Stimulated activated CD4-positive, alpha-beta T cell treated with anti-CD3 and anti-CD28 coated beads, Interleukin-15, amount 100 ng/mL, for 24 hours (primary cell): ENCODE measurements around the gene NFATC1.

ENCODE experiments used
- DNase-seq: peaks from one replicate; pipeline ENCODE4 v3.0.0-alpha.2; 2020

NFATC1 gene

DNA sequence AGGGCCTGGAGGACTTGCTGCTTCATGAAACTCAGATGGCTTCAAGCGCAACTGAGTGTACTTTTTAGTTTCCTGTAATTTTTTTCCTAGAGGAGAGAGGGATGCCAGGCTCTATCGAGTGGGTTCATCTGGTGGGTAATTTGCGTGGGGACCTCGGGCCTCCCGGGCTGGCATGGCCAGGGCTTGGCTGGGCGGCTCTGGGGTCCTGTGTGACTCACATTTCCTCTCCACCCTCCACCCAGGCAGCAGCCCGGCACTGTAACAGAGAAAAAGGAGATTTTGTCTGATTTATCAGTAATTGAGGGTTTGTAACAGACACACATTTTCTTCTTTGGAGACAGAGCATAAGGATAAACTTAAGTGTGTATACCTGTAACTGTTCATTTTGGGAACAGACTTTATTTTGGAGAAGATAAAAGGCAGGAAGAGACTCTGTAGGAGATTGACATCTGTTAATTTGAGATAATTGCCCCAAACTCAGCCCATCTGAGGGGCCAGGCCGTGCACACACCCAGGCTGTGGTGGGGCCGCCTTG is 64.3 kb downstream of the NFATC1 start:
- DNase-seq: no peak

DNA sequence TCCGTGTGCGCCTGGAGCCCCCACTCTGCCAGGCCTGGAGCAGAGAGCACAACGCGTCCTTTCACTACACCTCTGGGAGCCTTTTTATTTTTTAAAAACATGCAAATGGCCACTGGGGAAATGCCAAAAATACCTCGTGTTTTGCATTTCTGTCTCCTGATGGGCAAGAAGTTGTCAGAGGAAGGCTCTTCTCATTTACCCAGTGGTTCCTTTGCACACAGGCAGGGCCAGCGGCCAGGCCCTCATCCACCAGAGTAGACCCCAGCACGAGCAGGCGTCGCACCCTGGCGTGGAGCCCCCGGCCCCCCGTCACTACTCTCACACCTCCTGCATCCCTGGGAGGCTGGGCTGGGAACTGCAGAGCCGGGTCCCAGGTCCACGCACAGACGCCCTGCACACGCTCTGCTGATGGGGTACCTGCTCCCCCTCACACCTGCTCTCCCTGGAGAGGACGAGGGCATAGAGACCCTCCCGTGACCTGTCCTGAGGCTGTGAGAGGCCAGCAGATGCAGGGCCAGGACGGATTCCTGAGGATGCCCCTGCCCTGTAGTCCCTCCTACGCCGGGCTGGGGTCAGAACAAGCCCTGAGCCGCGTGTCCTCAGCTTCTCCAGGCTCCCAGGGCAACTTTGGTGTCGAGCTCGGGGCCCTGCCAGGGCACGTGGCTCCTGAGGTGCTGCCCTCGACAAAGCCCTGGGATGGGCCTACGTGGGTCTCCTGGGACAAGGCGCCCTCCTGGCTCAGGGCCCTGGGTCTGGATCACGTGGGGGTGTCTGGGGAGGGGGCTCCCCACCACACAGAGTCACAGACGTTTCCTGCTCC is 65.0 kb downstream of the NFATC1 start:
- DNase-seq: no peak

DNA sequence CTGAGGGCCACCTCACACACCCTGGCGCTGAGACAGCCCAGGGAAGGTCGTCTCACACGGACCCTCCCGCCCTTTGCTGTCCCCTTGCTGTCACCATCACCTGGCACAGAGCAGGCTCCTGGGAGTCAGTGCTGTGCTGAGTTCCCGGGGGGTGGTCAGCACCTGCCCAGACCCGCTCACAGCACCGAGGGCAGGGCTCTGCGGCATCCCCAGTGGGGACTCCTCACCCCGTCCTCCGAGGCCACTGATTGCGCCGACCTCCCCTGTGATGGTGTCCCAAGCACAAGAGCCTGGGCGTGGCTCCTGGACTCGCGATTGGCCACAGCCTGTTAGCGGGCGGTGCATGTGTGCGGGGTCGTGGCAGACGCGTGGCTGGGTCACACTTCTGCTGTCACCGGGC is 65.9 kb downstream of the NFATC1 start:
- no peak for DNase-seq

DNA sequence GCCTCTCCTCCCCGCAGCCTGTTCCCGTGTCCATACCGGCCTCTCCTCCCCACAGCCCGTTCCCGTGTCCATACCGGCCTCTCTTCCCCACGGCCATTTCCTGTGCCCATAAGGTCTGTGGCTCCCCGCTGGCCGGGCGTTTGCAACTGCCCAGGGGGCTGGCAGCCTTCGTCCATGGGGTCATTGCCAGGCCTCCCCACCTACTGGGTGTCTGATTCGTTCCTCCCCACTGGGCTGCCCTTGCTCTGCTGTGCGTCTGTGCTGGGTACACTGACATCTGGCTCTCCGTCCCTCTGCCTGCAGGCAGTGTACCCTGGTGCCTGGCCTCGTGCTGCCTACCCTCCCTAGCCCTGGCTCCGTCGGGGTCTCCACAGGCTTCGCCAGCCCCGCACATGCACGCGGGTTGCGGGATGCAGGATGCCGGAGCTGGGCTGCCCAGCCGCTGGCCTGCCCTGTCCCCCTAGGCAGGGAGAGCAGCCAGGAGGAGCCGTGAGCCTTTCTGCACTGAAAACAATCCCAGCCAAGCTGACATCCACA is 67.8 kb downstream of the NFATC1 start:
- no peak for DNase-seq

DNA sequence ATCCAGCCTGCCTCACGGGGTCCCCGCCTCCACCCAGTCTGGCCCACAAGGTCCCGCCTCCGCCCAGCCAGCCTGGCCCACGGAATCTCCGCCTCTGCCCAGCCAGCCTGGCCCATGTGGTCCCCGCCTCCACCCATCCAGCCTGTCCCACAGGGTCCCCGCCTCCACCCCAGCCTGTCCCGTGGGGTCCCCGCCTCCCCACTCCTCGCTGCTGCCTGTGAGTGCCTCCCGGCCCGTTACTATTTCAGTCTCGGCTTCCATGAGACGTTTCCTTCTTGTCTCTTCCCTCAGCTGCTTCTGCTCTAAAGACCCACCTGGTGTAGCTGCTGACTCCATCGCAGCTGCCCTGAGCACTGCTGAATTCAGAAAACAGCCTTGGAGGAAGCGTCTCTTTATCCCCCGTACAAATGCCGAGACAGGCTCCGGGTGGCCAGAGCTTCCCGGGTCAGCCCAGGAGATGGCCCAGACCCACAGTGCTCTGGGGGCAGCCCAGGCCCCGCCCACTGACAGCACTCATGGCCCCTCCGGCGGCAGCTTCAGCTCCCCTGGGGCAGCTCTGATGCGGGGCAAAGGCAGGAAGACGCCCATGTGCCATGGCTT is 69.8 kb downstream of the NFATC1 start:
- peak; percentile 27 for DNase-seq

DNA sequence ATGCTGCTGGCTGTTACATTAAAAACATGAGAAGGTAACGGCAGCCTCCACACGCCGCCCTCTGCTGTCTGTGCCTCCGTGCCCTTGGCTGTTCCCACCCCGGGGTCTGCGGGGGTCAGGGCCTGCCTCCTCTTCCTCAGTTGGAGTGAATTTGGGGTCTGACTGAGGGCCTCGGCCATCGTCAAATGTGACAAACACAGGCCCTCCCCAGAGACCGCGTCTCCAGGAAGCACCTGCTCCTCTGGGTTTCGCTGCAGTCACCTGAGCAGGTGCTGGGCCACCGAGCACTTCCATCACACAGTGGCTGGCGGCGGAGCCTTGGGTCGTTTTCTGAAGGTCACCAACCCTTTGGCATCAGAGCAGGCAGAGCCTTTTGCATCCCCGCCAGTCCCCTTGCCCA is 70.9 kb downstream of the NFATC1 start:
- no peak for DNase-seq

DNA sequence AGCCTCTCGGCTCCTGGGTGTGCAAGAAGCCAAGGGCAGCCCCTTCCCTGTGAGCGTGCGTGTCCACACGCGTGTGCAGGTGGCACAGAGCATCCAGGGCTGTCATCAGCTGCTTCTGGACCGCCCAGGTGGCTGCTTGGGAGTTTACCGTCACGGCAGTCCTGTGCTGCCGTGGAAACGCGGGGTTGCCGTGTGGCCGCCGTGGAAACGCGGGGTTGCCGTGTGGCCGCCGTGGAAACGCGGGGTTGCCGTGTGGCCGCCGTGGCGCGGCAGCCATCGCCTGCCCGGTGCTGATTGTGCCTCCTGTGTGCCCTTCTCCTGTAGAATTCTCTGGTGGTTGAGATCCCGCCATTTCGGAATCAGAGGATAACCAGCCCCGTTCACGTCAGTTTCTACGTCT is 71.4 kb downstream of the NFATC1 start:
- DNase-seq: no peak

DNA sequence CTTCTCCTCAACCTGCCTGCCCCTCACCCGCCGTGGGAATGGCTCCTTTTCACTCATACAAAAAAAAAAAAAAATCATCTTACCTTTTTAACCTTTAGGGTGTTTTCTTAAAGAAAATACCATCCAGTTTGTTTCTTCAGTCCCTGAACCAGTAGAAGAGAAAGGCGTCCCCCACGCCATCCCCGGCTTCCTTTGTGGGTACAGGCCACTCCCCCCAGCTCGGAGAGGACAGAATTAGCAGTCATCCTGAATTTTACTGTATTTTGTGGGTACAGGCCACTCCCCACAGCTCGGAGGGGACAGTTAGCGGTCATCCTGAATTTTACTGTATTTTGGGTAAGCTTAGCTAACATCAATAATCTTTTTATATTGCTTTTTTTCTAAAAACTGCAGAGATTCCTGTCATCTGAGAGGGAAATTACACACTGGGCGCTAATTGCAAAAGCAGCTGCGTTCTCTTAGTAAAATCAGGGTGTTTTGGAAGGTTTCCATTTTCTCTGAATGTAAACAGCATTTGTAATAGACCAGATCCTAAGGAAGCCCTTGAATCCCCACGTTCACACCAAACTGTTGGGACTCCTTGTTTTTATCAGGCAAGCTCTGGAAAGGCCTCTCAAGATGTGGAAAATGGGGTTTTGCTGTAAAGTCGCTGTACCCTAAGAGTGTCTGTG is 72.5 kb downstream of the NFATC1 start:
- no peak for DNase-seq

DNA sequence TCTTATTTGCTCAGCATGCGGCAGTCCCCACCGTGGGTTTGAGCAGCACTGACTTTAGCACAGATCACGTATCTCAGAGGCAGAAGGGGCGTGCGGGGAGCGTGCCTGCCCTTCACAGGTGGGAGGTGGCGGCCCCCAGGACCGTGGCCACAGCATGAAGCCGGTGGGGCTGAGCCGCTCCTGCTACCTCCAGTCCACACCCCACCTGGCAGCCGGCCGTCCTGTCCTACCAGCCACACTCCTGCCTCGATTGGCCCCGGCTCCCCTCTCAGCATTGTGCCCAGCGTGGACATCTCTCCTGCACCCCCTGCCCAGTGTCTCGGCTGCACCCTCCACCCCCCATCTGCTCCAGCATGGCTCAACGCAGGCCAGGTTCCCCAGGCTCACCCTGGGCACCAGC is 73.6 kb downstream of the NFATC1 start:
- no peak for DNase-seq

DNA sequence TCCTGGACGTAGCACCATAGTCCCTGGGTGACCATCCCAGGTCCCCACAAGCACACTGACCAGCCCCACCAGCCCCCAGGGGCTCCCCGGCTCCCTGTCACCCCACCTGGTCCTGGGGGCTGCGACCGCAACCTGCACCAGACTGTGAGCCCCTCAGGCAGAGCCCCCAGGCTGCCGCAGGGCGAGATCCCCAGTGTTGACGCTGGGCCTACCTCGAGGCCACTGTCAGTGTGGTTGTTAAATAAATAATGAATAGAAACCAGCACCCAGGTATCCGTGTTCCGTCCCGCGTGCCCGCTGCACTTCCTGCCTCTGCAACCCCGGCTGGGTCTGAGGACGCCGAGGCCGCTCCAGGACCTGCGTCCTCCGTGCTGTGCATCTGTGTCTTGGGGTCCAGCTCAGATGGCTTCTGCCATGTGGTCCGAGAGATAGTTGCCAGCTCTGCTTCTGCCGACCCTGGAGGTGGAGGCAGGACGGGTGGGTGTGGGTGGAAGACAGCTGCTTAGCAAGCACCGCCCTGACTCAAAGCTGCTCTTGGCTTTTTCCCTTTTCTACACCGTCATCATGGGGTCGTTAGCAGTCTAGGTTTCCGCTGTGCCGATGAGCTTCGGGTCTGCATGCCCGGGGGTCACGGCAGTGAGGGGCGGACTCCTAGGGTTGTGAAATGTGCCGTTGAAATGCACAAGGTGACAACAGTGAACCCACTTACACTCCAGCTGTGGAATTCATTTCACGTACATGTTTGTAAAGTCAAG is 74.2 kb downstream of the NFATC1 start:
- DNase-seq: no peak

DNA sequence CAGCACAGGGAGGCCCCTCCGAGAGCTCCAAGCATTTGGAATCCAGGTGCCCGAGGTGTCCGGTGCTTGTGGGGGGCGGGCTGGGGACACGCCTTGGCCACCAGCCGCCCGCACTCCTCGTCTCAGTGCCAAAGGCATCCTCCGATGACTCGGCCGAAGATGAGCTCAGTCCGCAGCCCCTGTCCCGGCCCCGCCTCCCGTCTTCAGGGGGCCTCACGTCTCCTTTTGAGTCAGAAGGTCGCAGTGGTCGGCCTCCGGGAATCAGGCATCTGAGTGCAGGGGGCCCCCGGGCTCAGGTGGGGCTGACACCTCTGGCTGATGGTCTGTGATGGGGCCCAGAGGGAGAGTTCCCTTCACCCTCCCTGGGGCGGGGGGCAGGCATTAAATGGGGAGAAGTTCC is 74.8 kb downstream of the NFATC1 start:
- no peak for DNase-seq

DNA sequence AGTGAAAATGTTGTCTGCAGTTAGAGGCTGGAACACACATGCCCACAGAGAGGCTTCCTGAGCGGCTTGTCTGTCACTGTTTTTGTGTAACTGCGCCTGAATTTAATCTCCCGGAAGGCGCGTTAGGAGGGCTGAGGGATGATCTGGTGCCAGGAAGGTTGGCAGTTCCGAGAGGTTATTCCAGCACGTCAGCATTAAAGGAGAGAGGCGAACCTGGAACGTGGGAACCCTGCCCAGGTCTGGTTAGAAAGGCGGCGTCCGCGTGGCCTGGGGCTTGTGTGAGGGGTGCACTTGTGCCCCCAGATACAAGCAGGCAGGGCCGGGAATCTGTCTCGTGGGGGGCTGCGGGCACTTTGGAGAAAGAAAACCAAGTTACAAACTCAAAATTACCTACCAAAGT is 75.3 kb downstream of the NFATC1 start:
- no peak for DNase-seq

DNA sequence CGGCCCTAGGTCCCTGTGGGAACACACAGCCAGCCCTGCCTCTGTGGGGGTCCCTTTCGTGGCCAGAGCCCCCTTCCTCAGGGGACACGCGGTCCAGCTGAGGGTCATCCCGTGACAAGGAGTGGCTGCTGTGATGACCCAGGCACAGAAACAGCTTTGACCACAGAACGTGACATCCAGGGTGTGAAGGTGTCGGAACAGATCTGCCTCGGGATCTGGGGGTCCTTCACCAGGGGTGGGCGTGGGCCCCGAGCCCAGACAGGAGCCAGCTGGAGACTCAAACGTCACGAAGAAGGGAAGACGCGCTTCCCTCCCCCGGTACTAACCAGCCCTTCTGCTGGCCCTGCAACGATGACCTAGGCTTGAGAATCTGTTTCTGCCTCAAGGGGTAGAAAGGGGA is 75.9 kb downstream of the NFATC1 start:
- DNase-seq: no peak

DNA sequence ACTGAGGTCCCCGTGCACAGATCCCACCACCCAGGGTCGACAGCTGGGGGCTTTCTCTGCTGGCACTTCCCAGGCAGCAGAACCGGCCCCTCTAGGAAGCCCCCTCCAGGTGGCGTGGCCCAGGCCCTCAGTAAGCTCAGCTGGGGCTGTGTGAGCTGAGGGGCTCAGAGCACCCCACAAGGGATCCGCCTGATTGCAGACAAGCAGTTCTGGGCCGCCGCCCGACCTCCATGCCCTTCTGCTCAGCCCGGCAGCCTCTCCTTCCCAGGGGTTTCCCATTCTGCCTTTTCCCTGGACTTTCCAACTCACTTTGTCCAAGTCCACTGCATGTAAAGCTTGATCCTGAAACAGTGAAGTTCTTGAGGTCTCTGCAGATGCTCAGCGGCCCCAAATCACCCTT is 76.4 kb downstream of the NFATC1 start:
- DNase-seq: no peak

DNA sequence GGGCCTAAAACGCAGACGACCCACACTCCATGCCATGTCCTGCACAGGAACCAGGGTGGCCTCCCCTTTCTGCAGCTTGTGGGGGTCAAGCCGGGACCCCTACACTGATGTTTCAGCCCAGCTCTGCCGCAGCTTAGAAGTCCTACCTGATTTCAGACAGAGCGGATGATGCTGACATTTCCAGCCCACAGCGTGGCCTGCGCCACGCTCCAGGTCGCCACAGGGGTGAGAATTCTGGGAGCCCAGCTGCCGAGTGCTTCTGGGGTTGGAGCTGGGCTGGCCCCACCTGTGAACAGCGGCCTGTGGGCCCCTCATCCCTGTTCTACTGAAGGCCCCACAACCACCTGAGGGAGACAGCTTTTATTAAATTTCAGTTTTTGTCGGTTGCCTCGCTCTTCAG is 77.2 kb downstream of the NFATC1 start:
- DNase-seq: no peak

DNA sequence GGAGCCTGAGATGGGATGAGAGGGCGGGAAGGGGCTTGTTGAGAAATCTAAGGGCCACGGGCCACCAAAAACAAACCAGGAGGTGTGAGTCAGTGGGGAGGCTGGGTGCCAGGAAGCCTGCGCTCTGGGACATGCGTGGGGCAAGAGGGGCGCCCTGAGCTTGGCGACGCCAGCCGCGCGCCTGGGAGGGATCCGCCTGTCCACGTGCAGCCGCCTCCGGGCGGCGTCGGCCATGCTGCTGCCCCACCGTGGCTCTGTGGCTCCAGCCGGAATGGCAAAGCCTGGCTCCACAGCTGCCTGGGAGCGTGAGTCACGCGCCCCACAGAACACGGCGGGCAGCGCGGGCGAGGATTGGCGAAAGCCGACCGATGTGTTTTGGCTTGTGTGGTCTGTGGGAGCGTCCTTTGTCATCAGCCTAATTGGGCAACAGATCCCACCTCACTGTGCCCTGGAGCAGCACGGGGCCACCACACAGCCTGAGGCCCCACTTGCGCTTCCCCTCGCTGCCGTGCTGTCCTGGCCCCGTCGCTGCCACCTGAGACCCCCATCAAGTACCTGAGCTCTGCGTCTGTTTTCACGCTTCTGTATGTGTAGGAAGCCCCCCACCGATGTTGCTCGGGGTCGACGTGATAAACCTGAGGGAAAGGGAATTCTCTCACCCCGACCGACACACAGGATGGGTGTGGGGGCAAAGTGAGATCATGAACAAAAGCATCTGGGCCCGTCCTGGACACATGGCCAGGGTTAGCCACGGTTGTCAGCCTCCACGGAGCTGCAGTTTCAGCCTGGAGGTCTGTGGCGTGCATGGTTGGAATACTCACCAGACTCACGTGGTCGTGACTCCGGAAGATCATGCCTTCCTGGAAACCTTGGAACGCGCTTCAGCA is 80.5 kb downstream of the NFATC1 start:
- DNase-seq: no peak

DNA sequence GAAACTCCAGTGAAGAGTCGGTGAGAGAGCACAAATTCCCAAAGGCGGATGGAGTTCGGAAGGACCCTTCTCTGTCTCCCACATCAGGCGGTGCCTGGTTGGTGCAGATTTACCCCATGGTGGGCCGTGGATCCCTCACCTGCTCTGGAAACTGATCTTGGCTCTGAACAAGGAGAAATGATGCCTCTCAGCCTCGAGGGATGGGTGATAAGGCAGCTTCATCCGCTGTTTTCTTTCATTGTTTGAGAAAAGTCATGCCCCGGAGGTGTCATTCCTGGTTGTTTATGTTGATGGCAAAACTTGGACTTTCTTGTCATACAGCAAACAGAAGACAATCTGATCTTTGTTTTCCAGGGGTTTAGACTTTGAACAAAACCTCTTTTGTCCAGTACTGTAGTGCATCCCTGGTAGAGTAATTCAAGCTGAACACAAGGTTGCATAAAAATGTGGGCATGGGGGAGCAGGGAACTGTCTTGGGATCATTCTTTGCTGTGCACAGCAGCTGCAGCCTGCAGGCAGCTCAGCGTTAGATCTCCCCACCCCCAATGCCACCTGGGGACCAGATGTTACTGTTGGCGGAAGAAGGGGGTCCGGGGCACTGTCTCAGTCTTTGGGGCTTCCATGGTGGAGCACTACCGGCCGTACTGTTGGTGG is 81.3 kb downstream of the NFATC1 start:
- no peak for DNase-seq

DNA sequence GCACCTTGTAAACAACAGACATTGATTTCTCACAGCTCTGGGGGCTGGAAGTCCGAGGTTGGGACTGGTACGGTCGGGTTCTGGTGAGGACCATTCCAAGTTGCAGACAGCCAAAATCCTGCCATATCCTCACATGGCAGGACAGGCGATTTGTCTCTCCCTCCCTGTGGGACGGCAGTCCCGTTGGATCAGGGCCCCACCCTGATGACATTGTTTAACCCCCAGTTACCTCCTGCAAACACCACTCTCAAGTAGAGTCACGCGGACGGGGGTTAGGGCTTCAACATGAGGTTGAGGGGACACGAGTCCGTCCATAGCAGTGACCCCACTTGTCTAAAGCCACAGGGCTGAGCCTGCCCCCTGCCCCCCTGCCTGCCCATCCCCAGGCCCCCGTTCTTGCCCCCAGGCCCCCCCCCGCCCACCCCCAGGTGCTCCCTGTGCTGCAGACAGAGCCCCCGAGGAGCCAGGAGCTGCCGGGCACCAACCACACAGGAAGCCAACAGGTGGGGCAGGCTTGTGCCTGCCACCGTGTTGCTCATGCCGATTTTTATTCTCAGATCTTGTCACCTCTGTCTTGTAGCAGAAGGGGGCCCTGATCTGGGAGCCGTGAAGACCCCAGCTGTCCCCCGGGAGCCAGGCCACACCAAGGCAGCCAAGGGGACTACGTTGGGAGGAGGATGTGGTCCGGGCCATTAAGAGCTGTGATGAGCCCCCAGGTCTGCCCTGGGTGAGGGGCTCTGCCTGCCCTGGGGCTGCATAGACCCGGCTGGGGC is 82.2 kb downstream of the NFATC1 start:
- DNase-seq: no peak

DNA sequence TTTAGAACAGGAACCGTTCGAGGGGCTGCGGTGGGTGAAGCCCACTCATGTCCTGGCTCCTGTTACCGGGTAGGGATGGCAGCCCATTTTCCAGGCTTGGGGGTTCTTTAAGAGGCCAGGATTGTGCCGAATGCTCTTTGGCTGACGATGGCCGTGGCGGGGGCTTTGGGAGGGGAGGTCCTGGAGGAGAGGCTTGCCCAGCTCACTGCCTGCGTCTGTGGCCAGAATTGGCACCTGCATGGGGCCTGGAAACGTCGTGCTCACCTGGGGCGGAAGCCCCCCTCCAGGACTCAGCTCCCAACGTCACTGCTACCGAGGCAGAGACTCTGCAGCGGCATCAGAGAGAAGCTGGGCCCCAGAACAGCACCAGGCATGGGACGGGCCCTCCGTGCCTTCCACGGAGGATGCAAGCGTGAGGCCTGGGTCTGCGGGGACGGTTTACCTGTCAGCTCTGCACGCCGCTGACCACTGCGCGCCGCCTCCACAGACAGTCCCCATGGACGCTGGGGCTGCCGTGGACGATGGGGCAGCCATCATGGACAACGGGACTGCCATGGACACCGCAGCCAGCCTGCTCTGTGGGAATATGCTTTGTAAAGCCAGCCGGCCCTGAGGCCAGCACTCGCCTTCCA is 82.9 kb downstream of the NFATC1 start:
- DNase-seq: no peak
